Ovary (tissue), 3 donors: ENCODE data around the gene DGKG.

Source experiments
- CTCF ChIP-seq, 3 donors: fragments of 450-650 bp in 2 of 3; fragments of 200-600 bp in 1 of 3; IDR thresholded peaks; one replicate each; pipeline versions ENCODE4 v1.5.1 to v1.8.0; 2016 to 2022; ENCODE audit warnings: antibody characterized with exemption in 3 of 3, mild to moderate bottlenecking in 1 of 3
- EP300 ChIP-seq: sonication (generic); formaldehyde crosslinking; IDR thresholded peaks from one replicate; pipeline ENCODE4 v1.6.1; 2017; ENCODE audit warnings: antibody characterized with exemption
- POLR2A ChIP-seq: fragments of 450-650 bp; IDR thresholded peaks from one replicate; pipeline ENCODE4 v1.6.1; 2017; ENCODE audit warnings: antibody characterized with exemption, mild to moderate bottlenecking, moderate library complexity
- donor health status: DM: no; HTN: no; CAD: no.

- TF ChIP-seq POLR2A (no peak), CTCF (IDR thresholded peaks at IDR 0.05) (no peak), EP300 (no peak)
Observed at GRCh38 chr3:186268616-186269448, 93.2 kb downstream of the DGKG start.
